Astrocyte (in vitro differentiated cells and primary cell): Measurements from ENCODE around the gene TKTL1.

Experiments used
- CTCF ChIP-seq: IDR thresholded peaks from 2 replicates; pipeline ENCODE4 v1.5.1; 2011; ENCODE audit warnings: low read depth, mild to moderate bottlenecking, inconsistent platforms, low read length, moderate library complexity; ENCODE audit not compliant: insufficient read depth
- EZH2 ChIP-seq: IDR thresholded peaks from 2 replicates; pipeline ENCODE4 v1.6.1; 2012; ENCODE audit warnings: mild to moderate bottlenecking, low read length, inconsistent platforms; ENCODE audit not compliant: insufficient read depth

DNA sequence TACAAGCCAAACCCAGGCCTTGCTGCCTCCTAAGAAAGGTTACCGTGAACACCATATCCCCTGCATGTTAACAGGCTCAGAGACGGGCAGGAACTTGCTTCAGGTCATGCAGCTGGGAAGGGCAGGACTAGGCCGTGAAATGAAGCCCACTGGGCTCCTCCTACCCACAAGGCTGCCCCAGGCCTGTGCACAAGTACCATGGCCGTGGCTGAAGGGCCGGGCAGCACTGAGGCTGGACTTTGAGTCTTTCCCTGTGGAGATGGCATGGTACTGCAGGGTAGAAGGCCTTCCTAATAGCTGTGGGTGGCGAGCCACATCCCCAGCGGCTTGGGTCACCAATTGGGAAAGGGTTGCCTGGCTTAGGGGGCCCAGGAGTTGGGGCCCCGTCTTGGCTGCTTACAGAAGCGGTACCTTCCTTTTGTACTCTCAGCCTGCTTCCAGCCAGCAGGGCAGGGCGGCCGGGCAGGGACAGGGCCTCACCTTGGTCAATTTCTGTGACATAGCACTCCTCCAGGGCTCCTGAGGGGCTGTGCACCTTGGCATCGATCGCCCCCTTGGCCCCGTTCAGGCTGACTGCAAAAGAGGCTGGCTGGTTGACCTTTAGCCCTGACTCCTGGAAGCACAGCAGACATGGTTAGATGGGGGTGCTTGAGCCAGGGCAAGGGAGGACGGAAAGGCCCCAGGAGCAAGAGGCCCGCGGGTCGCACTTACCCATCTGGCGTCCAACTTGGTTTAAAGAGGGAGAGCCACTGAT is 55.0 kb downstream of the TKTL1 start:
- TF ChIP-seq CTCF (no peak), EZH2 (no peak)
